OCI-LY1 (cell line): ENCODE results near the gene MYBPHL.

ENCODE experiments used
- EZH2 ChIP-seq: fragments of 200-600 bp; sonication (generic), shearing (Covaris generic); IDR thresholded peaks from 2 replicates; pipeline ENCODE4 v1.8.0; 2017; ENCODE audit warnings: borderline replicate concordance, mixed run types, mild to moderate bottlenecking, antibody characterized with exemption, low read length, moderate library complexity, mixed read lengths
- TF ChIP-seq, protein P1 (sequence below): fragments of 200-600 bp; sonication (generic), shearing (Covaris generic); IDR thresholded peaks from 2 replicates; pipeline ENCODE4 v1.5.1; 2017; ENCODE audit warnings: mild to moderate bottlenecking, antibody characterized with exemption, low read length, moderate library complexity, mixed read lengths

DNA sequence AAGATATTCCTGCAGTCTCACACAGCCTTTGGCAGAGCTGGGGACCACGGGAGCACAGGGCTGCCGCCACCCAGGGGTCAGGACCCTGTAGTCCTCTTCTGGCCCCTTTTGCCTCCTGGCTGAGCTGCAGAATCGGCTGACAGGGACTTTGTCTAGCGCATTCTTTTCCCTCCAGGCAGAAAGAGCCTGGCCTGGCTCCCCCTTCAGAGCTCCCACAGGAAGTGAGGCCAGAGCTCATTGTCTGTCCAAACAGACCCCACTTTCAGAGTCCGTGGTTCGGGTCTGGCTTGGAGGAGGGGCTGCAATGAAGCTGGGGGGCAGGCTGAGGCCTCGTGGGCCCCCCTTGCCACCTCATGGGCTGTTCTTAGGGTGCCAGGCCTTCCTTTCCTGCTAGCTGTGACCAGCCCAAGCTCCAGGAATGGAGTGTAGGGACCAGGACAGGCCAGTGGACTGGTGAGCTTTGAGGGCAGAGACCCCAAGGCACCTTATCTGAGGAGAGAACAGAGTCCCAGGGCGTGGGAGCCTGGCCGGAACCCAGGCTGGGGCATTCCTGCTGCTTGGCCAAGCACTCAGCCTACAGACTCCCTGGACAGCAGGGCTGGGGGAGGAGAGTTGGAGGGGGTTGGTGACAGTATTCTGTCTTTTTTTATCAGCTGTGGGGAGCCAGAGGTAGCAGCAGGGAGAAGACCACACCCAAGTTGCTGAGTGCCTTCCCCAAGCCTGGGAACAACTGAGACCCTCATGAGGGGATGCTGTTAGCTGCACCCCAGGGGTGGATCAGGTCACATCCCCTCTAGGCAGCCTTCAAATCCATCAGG lies 52.8 kb downstream of the MYBPHL start:
- TF ChIP-seq, protein P1, sequence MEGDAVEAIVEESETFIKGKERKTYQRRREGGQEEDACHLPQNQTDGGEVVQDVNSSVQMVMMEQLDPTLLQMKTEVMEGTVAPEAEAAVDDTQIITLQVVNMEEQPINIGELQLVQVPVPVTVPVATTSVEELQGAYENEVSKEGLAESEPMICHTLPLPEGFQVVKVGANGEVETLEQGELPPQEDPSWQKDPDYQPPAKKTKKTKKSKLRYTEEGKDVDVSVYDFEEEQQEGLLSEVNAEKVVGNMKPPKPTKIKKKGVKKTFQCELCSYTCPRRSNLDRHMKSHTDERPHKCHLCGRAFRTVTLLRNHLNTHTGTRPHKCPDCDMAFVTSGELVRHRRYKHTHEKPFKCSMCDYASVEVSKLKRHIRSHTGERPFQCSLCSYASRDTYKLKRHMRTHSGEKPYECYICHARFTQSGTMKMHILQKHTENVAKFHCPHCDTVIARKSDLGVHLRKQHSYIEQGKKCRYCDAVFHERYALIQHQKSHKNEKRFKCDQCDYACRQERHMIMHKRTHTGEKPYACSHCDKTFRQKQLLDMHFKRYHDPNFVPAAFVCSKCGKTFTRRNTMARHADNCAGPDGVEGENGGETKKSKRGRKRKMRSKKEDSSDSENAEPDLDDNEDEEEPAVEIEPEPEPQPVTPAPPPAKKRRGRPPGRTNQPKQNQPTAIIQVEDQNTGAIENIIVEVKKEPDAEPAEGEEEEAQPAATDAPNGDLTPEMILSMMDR = no peak
- no peak for TF ChIP-seq EZH2
